ENCODE data around the gene DNAL4.

The DNAL4 gene

GRCh38 chr22:38840129-38840528, 46.2 kb upstream of the DNAL4 start:
- DNase-seq (ENCODE audit: low read depth), result no peak
- no peak overlapping the region for H3K4me3 ChIP-seq (ENCODE audit: low read depth, low read length)
- TF ChIP-seq MAX (IDR thresholded peaks at IDR 0.05; ENCODE audit: low read depth, low read length) (no peak), CTCF (IDR thresholded peaks at IDR 0.05; ENCODE audit: low read depth, low read length) (no peak), MYC (IDR thresholded peaks at IDR 0.05; ENCODE audit: low read depth, low read length) (no peak), POLR2A (IDR thresholded peaks at IDR 0.05; ENCODE audit: extremely low read depth, insufficient read length) (no peak)

- TF ChIP-seq CTCF (IDR thresholded peaks at IDR 0.05; ENCODE audit: low read depth, low read length) (no peak), MYC (IDR thresholded peaks at IDR 0.05; ENCODE audit: low read depth, low read length) (no peak)
- no peak for DNase-seq (ENCODE audit: low read depth)
- H3K4me3 ChIP-seq (ENCODE audit: low read depth, low read length), result no peak overlapping the region
Measured at GRCh38 chr22:38839686-38840085, 45.7 kb upstream of the DNAL4 start.

- DNase-seq (ENCODE audit: low read depth), result no peak
- H3K4me3 ChIP-seq (ENCODE audit: low read depth, low read length), result no peak overlapping the region
- TF ChIP-seq CTCF (IDR thresholded peaks at IDR 0.05; ENCODE audit: low read depth, low read length), result no peak
- TF ChIP-seq MYC (IDR thresholded peaks at IDR 0.05; ENCODE audit: low read depth, low read length), result no peak
- TF ChIP-seq POLR2A (IDR thresholded peaks at IDR 0.05; ENCODE audit: extremely low read depth, insufficient read length), result no peak
- TF ChIP-seq MAX (IDR thresholded peaks at IDR 0.05; ENCODE audit: low read depth, low read length), result no peak
Measured at GRCh38 chr22:38837414-38837928, 43.5 kb upstream of the DNAL4 start.

GRCh38 chr22:38835888-38836301, 42.0 kb upstream of the DNAL4 start:
- TF ChIP-seq MAX (IDR thresholded peaks at IDR 0.05; ENCODE audit: low read depth, low read length), result no peak
- TF ChIP-seq MYC (IDR thresholded peaks at IDR 0.05; ENCODE audit: low read depth, low read length), result no peak
- no peak for TF ChIP-seq POLR2A (IDR thresholded peaks at IDR 0.05; ENCODE audit: extremely low read depth, insufficient read length)
- no peak for TF ChIP-seq CTCF (IDR thresholded peaks at IDR 0.05; ENCODE audit: low read depth, low read length)
- DNase-seq (ENCODE audit: low read depth), result no peak
- H3K4me3 ChIP-seq (ENCODE audit: low read depth, low read length), result no peak overlapping the region

- no peak for TF ChIP-seq MYC (IDR thresholded peaks at IDR 0.05; ENCODE audit: low read depth, low read length)
- no peak for TF ChIP-seq POLR2A (IDR thresholded peaks at IDR 0.05; ENCODE audit: extremely low read depth, insufficient read length)
- TF ChIP-seq CTCF (IDR thresholded peaks at IDR 0.05; ENCODE audit: low read depth, low read length), result no peak
- TF ChIP-seq MAX (IDR thresholded peaks at IDR 0.05; ENCODE audit: low read depth, low read length), result no peak
- DNase-seq (ENCODE audit: low read depth), result no peak
- no peak overlapping the region for H3K4me3 ChIP-seq (ENCODE audit: low read depth, low read length)
Measured at GRCh38 chr22:38834991-38835390, 41.0 kb upstream of the DNAL4 start.

Measured in NB4 (cell line).